ENCODE results near the gene SLCO4A1.
"Not testable (repeated sequence)": the region's sequence is repeated elsewhere in the genome, so short reads cannot be mapped to it uniquely, and the experiment has no call there.

The SLCO4A1 gene

DNA sequence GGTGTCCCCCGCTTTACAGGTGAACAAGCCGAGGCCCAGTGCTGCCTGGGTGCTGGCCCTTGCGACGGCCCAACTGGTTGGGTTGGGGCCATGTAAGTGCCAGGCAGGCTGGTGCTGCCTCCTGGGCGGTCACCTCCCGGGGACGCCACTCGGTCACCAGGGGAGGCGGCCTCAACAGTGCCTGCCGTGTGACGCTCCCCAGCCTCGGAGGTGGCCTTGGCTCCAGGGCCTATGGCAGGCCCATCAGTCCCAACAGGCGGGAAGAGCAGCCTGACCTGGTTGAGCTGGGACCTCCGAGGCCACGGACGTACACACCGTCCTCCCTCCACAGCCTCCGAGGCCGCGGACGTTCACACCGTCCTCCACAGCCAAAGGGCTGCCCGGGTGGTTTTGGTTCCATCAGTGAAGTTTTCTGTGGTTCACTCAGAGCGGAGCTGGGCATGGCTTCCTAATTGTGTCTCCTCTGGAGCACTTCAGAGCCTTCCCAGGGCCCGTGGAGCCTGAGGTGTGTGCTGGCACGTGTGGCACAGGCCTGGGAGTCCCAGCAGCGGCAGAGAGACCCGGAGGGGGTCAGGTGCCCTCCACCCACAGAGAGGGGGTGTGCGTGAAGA lies 19.3 kb upstream of the SLCO4A1 start:
- DNase-seq, result no peak

DNA sequence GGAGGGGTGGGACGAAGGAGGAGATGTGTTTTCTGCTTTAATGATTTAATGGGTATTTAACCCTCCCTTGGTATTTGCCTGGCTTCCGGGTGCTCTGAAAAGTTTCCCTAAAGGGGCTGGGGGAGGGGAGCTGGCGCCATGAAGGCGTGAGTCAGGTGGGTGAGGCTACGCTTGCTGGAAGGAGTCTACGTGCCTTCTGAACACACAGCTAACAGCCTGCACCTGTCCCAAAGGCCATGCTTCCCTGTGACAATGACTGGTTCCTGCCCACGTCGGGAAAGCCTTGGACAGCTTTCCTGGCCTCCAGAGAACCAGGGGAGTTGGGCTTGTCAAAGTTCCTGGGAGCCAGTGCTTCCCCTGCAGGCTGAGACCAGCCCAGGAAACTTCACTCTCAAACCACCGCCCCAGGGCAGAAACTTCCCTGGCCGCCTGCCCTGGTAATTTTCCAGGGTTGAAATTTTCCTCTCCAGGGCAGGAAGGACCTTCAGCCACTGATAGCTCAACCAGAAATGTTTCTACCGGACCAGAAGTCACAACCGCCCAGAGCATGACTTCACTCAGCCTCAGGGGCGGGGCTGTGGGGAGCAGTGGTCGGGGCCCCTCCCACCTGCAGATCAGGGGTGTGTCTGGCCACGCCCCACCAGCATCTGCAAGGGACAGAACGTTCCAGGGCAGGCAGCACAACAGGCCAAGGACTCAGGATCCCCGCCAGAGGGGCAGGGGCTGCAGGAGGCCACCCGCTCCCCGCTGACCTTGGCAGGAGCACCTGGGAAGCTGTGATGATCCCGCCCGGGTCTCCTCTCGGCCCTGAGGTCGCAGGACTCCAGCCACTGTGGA lies 18.6 kb upstream of the SLCO4A1 start:
- DNase-seq, result peak; percentile 99

DNA sequence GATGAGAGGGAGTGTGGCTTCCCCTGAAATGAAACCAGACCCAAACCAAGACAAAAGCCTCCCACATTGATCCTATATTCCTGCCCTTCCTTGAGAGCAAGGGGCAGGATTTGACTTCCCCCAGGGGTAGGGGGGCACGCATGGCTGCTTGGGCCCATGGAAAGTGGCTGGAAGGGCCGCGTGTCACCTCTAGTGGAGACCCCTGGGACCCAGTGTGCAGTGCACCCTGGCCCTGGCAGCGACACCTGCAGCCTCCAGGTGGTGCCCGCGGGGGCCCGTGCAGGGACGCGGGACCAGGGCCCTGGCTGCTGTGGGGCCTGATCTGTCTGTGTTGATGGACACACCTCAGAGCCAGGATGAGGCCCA lies 18.0 kb upstream of the SLCO4A1 start:
- DNase-seq, result no peak

DNA sequence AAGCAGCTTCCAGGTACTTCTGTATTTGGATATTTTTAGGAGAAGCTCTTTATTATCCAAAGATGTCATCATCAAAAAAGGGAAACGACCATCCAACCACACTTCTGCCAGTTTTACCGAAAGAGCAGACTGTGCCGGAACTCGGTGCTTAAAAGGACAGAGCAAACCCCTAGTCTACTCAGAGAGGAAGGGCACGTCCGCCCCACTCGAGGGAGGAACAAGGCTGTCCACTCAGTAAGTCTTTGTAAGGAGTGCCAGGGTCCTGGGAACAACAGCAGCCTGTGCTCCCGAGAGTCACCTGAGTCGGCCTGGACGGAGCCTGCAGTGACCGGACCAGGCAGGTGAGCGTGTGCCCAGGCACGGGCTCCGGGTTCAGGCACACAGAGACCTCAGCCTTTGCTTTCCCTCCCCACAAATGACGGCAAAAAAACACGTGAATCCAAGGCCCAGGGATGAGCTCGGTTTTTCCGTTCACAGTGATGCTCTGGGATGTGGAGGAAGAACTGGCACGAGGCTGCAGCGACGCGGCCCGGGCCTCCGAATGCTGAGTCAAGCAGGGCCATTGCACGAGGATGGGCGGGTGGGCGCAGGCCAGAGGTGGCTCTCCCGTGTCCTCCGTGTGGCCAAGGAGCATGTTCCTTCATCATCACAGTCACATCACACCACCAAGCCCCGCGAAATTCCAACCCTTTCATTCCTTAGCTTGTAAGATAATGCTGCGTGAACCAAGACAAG lies 17.4 kb upstream of the SLCO4A1 start:
- DNase-seq, result no peak

DNA sequence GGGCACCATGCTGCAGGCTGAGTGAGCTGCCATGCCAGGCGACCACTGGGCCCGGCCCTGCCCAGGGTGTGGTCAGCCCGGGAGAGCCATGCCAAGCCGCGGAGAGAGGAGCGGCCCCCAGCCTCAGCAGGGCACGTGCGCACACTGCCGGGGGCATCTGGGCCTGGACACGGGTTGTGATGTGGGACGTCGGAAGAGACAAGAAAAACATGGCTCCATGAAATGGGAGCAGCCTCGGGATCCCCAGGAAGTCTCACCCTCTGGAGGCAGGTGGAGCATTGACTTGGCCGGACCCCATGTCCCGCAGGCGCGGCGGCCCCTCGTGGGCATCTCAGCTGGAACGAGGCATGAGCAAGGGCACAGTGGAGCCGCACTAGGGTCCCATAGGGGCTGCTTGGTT lies 16.8 kb upstream of the SLCO4A1 start:
- no peak for DNase-seq

DNA sequence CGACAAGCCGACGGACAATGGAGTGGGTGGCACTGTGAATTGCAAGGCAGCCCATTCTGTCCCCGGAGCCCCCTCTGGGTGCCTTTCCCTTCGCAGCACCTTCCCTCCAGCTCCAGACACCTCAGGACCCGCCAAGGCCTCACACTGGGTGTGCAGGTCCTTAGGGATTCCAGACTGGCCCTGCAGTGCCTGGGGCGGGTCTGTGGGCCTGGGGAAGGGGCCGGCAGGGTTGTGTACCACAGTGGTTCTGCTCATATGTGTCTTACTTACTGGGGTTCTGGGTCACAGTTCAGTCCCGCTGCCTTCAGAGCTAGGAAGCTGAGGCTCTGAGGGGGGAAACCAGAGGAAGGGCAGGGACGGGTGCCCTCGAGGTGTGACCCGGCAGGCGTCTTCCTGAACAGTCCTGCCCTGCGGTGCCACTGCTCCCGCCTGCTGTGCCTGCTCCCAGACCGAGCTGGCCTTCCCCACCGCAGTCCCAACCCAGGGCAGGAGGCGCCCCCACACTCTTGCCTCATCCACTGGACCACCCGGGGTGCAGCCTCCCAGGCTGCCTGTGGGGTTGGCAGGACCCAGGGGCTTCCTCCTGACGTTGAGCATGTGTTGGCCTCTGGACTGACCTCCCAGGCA lies 16.3 kb upstream of the SLCO4A1 start:
- no peak for DNase-seq

DNA sequence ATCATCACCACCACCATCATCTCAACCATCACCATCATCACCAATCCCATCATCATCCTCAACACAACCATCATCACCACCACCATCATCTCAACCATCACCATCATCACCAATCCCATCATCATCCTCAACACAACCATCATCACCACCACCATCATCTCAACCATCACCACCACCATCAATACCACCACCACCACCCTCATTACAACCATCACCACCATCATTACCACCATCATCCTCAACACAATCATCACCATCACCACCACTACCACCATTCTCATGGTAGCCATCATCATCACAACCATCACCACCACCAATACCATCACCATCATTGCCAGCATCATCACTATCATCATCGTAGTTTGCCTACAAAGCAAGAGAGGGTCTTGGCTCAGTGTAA lies 14.9 kb upstream of the SLCO4A1 start:
- not testable (repeated sequence) for DNase-seq

DNA sequence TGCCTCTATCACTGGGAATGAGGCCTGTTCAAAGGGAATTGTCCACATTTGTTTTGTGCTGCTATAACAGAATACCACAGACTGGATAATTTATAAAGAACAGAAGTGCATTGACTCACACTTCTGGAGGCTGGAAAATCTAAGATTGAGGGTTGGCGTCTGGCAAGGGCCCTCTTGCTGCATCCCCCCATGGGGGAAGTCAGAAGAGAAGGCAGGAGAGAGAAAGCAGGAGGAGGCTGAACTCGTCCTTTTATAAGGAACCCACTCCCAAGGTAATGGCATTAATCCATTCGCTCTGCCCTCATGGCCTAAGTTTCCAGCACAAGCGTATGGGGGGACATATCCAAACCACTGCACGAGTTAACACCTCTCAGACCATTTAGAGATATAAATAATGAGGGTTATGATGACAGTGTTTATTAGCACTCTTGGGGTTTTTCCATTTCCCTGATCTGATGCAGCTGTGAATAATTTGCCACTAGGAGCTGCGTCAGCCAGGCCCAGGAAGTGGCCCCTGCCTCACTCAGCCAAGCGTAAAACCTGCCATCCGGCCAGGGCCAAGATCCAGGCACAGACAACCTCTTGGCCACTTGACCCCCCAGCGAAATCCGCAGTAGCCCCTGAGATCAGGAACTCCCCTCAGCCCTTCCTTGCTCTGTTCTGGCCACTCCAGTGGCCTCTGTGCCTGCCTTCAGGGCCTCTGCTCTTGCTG lies 14.2 kb upstream of the SLCO4A1 start:
- no peak for DNase-seq

DNA sequence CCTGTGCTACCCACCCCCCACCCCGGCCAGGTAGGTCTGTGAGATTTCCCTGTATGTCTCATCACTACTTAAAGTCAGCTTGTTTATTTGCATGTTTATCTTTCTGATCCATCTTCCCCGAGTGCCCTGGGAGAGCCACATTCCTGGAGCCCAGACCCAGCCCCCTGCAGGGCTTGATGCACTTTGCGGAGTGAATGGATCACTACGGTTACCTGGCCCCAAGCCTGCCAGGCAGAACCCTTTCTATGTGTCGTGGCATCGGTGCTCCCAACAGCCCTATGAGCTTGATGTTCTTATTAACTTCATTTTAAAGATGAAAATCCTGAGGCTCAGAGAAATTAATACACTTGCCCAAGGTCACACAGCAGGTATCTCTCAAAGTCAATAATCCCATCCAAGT lies 13.6 kb upstream of the SLCO4A1 start:
- DNase-seq, result peak; percentile 91

DNA sequence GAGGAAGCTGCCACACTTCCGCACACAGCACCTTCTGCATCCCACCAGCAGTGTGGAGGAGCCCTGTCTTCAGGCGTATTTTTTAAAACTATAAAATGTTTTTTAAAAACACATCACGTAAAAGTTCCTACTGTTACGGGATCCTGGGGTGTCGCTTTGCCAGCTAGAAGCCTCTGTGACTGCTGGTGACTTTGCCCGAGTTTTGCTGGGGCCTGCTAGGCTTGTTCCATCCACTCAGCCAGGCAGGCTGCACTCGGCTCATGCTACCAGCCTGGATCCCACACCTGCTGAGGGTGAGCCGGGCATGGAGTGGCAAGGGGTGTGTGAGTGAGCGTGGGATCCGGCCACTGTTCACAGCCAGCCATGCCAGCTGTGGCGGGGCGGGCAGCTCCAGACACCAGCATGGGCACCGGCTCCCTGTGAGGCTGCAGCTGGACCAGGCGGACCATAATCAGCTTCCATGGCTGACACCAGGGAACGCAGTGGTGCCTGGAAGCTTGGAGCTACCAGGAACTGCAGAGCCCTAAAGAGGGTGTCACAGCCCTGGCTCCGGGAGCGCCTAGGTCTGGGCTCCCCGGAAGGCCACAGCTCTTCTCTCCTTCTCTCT lies 12.3 kb upstream of the SLCO4A1 start:
- no peak for DNase-seq

DNA sequence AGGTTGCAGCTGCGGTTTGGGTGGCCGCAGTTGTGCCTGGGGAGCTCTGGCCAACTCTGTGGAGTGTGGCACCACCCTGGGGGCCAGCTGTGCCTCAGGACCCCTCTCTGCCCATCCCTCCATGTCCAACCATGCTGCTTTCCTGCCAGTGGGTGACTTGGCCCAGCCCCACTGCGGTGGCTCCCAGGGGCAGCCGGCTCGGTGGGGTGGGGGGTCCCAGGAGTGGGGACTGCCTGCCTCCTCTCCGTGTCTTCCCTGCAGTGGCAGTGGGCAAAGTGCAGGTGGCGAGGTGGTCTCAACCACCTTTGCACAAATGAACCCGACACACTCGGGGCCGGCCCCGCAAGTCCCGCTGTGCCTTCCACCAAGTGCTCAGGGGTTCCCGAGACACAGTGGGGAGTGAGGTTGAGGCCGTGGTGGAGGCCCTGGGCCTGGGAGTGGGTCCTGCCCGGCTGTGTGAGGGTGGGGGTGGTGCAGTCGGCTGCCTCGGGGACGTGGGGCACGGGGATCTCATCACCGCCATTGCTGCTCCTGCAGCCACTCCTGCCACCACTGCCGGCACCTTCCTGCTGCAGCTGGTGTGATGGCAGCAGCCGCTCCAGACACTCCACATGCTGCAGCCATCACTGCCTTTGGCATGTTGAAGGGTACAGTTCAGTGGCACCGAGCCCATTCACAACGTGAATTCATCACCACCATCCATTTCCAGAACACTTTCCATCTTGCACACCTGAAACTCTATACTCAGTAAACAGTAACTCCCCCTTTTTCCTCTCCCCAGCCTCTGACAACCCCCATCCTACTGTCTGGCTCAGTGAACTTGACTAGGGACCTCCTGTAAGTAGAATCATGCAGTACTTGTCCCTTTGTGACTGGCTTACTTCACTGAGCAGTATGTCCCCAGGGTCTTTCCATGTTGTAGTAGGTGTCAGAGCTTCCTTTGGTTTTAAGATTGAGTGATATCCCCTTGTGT lies 10.7 kb upstream of the SLCO4A1 start:
- no peak for DNase-seq

DNA sequence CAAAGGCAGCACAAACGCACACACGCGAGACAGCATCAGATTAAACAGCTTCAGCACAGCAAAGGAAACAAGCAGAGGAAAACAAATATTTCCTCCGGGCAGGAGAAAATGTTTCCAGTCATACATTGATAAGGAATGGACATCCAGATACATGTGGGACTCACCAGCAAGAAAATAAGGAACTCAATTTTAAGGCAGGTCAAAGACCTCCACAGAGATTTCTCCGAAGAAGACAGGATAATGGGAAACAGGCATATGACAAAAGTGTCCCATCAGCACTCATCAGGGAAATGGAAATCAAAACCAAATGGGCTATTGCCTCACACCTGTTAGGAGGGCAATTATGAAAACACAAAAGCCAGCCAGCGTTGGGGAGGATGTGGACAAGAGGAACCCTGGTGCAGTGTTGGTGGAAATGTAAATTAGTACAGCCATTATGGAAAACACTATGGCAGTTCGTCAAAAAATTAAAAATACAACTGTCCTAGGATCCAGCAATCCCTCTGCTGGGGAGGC lies 9.7 kb upstream of the SLCO4A1 start:
- DNase-seq, result no peak

DNA sequence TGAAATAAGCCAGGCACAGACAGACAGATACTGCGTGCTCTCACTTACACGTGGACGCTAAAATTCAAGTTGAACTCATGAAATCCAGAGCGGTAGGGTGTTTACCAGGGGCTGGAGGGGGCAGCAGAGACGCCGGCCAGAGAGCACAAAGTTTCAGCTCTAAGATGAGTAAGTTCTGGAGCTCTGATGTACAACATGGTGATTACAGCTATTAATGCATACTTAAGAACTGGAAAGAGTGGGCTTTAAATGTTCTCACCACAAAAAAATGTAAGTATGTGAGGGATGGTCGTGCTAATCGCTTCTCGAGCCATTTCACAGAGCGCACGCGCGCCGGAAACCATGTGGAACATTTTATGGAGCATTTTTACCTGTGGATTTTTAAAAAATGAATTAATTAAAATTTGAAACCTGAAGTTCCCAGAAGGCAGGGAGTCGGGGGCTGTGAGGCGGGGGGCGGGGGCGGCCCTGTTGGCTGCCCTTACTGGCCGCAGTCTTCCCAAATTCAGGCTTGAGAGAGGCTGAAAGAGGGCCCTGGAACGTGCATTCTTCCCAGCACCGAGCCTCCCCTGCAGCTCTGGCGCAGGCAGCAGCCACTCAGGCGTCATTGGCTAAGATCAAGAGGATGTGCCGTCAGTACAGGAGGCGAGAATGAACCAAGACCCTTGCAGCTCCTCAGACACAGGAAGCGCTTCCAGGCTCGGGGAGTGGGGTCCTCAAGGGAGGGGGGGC lies 8.5 kb upstream of the SLCO4A1 start:
- no peak for DNase-seq

DNA sequence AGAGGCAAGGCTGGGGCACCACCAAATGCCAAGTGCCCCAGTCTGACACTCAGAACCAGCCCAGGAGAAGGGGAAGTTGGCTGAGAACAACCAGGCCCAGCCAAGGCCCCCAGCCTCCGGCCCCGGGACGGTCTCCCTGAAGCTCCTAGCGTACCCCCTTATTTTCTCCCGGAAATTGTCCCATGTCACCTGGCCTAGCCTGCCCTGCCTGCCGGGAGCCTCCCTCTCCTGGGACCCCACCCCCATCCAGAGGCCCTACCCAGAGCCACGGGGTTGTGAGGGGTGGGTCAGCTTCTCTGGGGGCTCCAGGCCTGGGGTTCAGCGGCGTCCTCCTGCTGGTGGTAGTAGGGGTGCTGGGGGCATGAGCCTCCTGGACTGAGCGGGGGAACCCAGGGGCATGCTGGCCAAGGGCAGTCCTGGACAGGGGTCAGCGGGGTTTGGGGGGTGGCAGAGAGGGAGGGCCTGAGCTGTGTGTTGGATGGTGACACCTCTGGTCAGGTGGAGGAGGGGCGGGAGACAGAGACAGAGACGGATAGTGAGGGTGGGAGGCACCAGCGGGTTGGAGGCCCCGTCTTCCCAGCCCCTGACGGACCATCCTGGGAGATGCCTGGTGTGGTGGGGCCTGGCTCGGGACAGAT lies 7.9 kb upstream of the SLCO4A1 start:
- no peak for DNase-seq

DNA sequence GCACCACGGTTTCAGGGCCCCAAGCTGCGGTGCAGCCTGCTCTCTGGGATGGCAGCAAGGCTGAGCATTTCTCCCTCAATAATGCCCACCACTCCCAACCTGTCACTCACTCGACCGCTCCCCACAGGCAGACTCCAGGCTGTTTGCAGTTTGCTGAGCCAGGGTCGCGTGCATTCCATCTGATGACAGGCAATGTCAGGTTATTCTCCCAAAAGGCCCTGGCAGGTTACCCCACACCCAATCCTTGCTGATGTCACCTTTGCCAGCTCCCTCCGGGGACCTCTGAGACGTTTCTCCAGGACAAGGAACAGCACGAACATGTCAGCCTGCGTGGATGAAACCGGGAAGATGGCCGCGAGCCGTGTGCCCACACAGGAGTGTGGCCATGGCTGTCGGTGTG lies 7.1 kb upstream of the SLCO4A1 start:
- no peak for DNase-seq

DNA sequence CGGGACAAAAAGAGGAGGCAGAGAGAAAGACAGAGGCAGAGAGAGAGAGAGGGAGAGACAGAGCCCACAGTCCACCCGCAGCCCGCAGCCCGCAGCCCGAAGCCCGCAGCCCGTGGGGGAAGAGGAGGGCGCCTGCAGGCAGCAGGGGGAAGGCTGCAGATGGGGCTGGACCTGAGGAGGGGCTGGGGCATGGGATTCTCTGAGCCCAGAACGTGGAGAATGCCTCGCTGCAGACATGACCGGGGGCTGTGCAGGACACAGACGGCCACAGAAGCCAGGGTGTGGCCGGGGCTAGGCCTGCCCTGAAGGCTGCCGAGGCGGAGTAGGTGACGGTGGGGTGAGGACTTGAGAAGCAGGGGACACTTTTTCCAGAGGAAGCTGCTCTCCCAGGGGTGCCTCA lies 6.5 kb upstream of the SLCO4A1 start:
- DNase-seq, result peak; percentile 68

DNA sequence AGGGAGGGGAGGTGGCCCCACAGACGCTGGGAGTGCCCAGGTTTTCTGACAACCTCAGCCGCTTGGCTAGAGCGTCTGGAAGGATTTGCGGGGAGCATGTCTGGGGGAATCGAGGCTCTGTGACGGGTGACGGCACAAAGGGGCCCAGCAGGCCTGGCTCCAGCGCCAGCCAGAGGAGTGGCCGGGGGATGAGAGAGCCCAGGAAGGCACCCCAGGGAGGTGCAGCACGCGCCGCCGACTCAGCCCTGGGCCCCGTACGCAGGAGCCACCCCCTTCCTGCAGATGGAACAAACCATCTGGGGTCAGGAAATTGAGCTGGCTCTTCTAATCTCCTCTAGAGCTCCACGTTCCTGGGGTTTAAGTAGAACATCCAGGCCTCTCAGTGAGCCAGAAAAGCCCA lies 5.9 kb upstream of the SLCO4A1 start:
- no peak for DNase-seq

DNA sequence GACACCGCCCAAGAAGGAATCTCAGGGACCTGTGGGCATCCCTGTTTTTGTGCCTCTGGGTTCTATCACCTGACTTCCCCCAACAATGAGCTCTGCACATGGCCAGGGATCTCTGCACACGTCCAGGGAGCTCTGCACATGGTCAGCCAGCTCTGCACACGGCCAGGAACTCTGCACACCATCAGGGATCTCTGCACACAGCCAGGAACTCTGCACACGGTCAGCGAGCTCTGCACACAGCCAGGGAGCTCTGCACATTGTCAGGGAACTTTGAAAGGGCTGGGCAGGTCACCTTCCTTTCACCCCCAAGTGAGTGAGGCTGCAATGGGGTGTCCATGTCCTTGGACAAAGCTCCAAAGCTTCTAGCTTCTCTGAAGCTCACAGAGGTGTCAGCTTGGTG lies 5.2 kb upstream of the SLCO4A1 start:
- no peak for DNase-seq

DNA sequence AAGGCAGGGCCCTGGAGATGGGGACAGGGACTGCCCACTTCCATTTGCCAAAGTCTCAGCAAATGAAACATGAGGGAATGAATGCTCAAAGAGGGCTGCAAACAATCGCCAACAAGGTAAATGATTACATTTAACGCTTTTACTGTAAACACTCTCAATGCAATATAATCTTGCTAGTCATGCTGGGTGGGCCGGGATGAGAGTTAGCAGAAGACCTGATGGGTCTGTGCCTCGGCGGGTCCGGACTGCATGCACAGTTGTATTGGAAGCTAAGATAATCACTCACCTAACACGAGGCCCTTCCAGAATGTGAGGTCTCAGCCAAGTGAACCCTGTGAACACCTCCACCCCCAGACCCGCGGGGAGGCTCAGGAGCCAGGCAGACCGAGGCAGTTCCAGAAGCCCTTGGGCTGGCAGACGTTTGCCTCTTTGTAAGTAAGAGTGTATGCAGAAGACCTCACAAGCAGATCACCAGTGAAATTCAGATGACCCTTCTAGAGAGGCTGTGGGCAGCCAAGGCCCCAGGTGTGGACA lies 4.7 kb upstream of the SLCO4A1 start:
- DNase-seq, result no peak

All from islet precursor cell (in vitro differentiated cells).